GM12878 (cell line): Measurements from ENCODE around the gene SLCO4A1. TPM values are rescaled to one million over a fixed set of nuclear protein-coding genes. Genes with fewer than 3 reads are reported as not detected.

Experiments
- polyA plus RNA-seq, 11 experiments: library from polyadenylated mRNA; depleted of rRNA in 4 of 11; unstranded in 6 of 11; stranded (reverse) in 5 of 11; fragments of >200 nt; fragmentation: Nextera tagmentation in 4 of 11; fragmentation: Illumina TruSeq in 1 of 11; extraction: Ambion mirVana in 4 of 11; extraction: Trizol in 1 of 11; gene quantifications; 1 replicate in 1 of 11; 2 replicates in 10 of 11; pipeline versions ENCODE4 v1.2.1 to v1.2.3, GENCODE V29; 2011 to 2016; ENCODE audit warnings: inconsistent platforms in 2 of 11, missing spikeins in 2 of 11, low read depth in 1 of 11
- total RNA-seq, 4 experiments: library from RNA; depleted of rRNA in 3 of 4; stranded (reverse); fragments of >200 nt in 3 of 4; fragmentation: Illumina TruSeq in 1 of 4; extraction: Trizol in 1 of 4; gene quantifications; 2 replicates each; pipeline versions ENCODE4 v1.2.1 to v1.2.3, GENCODE V29; 2013 to 2021
- TF ChIP-seq, protein P1 (sequence below): fragments of 450-650 bp; IDR thresholded peaks from 2 replicates; pipeline ENCODE4 v1.6.1; 2017; ENCODE audit warnings: mild to moderate bottlenecking, moderate library complexity
- TF ChIP-seq, protein P2 (sequence below): IDR thresholded peaks from 2 replicates; pipeline ENCODE4 v1.6.1; 2012; ENCODE audit warnings: low read depth, low read length, improper control_type of control experiment

The SLCO4A1 gene
- total and polyA plus RNA-seq, 10 of the 15 experiments (the other 5 are each of a cell fraction or from before 2014, with no cell fraction given), result 2.1 to 30.7 (median 12.0) TPM

DNA sequence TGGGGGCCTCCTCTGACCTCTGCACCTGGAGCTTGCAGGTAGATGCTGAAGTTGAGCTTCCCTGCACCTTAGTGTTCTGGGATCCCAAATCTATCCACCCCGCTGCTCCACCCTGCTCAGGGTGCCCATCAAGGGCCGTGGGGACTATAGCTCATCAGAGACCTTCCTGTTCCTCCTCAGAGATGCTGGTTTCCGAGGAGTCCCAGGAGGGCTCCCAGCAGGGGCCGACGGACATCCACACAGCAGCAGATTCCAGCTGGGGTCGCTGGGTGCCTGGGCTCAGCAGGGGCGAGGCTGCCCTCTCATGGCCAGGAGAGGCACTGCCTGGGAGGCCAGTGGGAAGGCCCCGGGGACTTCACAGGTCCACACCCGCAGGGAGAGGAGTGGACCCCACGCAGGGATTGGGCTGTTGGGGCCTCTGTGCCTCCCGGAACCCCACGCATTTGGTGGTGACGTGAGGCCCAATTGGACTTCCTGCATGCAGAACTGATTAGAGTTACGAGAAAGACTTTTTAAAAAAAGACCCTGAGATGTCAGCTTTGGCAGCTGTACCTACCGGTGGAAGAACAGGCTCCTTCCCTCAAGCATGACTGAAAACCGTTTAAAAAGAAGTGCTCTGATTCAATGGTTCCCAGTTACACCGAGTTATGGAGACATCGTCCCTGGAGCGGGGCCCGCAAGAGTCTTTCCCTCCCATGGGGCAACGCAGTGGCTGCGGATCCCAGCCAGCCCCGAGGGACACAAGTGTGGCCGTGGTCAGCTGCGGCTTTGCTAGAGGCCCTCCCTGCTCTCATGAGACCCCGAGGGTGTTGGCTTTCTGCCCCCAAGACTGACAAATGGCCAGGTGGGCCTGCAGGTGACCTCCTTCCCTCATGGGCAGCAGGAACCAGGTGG, 25.3 kb upstream of the SLCO4A1 start (continued):
- TF ChIP-seq, protein P1, sequence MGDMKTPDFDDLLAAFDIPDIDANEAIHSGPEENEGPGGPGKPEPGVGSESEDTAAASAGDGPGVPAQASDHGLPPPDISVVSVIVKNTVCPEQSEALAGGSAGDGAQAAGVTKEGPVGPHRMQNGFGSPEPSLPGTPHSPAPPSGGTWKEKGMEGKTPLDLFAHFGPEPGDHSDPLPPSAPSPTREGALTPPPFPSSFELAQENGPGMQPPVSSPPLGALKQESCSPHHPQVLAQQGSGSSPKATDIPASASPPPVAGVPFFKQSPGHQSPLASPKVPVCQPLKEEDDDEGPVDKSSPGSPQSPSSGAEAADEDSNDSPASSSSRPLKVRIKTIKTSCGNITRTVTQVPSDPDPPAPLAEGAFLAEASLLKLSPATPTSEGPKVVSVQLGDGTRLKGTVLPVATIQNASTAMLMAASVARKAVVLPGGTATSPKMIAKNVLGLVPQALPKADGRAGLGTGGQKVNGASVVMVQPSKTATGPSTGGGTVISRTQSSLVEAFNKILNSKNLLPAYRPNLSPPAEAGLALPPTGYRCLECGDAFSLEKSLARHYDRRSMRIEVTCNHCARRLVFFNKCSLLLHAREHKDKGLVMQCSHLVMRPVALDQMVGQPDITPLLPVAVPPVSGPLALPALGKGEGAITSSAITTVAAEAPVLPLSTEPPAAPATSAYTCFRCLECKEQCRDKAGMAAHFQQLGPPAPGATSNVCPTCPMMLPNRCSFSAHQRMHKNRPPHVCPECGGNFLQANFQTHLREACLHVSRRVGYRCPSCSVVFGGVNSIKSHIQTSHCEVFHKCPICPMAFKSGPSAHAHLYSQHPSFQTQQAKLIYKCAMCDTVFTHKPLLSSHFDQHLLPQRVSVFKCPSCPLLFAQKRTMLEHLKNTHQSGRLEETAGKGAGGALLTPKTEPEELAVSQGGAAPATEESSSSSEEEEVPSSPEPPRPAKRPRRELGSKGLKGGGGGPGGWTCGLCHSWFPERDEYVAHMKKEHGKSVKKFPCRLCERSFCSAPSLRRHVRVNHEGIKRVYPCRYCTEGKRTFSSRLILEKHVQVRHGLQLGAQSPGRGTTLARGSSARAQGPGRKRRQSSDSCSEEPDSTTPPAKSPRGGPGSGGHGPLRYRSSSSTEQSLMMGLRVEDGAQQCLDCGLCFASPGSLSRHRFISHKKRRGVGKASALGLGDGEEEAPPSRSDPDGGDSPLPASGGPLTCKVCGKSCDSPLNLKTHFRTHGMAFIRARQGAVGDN, result no peak
- TF ChIP-seq, protein P2, sequence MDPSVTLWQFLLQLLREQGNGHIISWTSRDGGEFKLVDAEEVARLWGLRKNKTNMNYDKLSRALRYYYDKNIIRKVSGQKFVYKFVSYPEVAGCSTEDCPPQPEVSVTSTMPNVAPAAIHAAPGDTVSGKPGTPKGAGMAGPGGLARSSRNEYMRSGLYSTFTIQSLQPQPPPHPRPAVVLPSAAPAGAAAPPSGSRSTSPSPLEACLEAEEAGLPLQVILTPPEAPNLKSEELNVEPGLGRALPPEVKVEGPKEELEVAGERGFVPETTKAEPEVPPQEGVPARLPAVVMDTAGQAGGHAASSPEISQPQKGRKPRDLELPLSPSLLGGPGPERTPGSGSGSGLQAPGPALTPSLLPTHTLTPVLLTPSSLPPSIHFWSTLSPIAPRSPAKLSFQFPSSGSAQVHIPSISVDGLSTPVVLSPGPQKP, result no peak
